Measurements from ENCODE around the gene PEBP1.
A peak's percentile ranks its signal among the peaks of the same experiment; 100 is the strongest.
"Not testable (repeated sequence)": the region's sequence is repeated elsewhere in the genome, so short reads cannot be mapped to it uniquely, and the experiment has no call there.

PEBP1 gene

GRCh38 chr12:118135788-118136558 is at the start of gene PEBP1:
TSS of gene PEBP1 (plus strand) at chr12:118136124. CDS start at chr12:118136210, 86 bp downstream.
- DNase-seq: peak; percentile 76 to 92

GRCh38 chr12:118089782-118090181 is 46.1 kb upstream of the PEBP1 start:
- no peak for DNase-seq

- no peak for DNase-seq
These were observed 41.9 kb upstream of the PEBP1 start for GRCh38 chr12:118094039-118094438.

GRCh38 chr12:118098401-118098800 is 37.5 kb upstream of the PEBP1 start:
- no peak for DNase-seq

- no peak for DNase-seq
These were observed 36.8 kb upstream of the PEBP1 start for GRCh38 chr12:118098911-118099671.

- DNase-seq: no peak
These were observed 34.9 kb upstream of the PEBP1 start for GRCh38 chr12:118101051-118101450.

- no peak for DNase-seq
These were observed 33.9 kb upstream of the PEBP1 start for GRCh38 chr12:118102070-118102469.

GRCh38 chr12:118102609-118103008 is 33.3 kb upstream of the PEBP1 start:
- DNase-seq: no peak

- DNase-seq: no peak
These were observed 32.7 kb upstream of the PEBP1 start for GRCh38 chr12:118103201-118103600.

- peak; percentile 45 to 72 for DNase-seq
These were observed 32.1 kb upstream of the PEBP1 start, which contains the start of gene VSIG10 for GRCh38 chr12:118103601-118104382. TSS of gene VSIG10 (minus strand) at chr12:118104011. CDS start at chr12:118103671, 340 bp downstream.

- DNase-seq: no peak
These were observed 28.9 kb upstream of the PEBP1 start for GRCh38 chr12:118107011-118107410.

- no peak for DNase-seq
These were observed 28.2 kb upstream of the PEBP1 start for GRCh38 chr12:118107694-118108093.

- no peak for DNase-seq
These were observed 26.8 kb upstream of the PEBP1 start for GRCh38 chr12:118109088-118109487.

GRCh38 chr12:118119449-118119879 is 16.5 kb upstream of the PEBP1 start:
- DNase-seq: no peak

GRCh38 chr12:118120579-118121363 is 15.2 kb upstream of the PEBP1 start:
- DNase-seq: peak; percentile 55 to 71

- no peak for DNase-seq
These were observed 13.7 kb upstream of the PEBP1 start for GRCh38 chr12:118122264-118122663.

GRCh38 chr12:118124333-118124874 is 11.5 kb upstream of the PEBP1 start:
- no peak for DNase-seq

GRCh38 chr12:118125743-118126118 is 10.2 kb upstream of the PEBP1 start:
- DNase-seq: no peak

- DNase-seq: no peak
These were observed 9.7 kb upstream of the PEBP1 start for GRCh38 chr12:118126119-118126757.

GRCh38 chr12:118127867-118128266 is 8.1 kb upstream of the PEBP1 start:
- no peak for DNase-seq

- DNase-seq: not testable (repeated sequence)
These were observed 6.5 kb upstream of the PEBP1 start for GRCh38 chr12:118129436-118129835.
